ENCODE data around the gene TRIP6.
"Not testable (repeated sequence)": the region's sequence is repeated elsewhere in the genome, so short reads cannot be mapped to it uniquely, and the experiment has no call there.

TRIP6 gene

DNA sequence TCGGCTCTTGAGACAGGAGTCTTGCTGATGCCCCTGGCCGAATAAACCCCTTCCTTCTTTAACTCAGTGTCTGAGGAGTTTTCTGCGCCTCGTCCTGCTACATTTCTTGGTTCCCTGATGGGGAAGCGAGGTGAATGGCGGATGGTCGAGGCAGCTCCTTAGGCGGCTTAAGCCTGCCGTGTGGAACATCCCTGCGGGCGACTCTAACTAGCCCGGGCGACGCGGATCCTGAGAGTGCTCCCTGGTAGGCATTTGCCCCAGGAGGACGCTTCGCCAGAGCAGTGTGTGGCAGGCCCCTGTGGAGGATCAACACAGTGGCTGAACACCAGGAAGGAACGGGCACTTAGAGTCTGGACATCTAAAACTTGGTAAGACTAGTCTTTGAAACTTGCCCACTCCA, 27.8 kb upstream of the TRIP6 start:
- DNase-seq = no peak

DNA sequence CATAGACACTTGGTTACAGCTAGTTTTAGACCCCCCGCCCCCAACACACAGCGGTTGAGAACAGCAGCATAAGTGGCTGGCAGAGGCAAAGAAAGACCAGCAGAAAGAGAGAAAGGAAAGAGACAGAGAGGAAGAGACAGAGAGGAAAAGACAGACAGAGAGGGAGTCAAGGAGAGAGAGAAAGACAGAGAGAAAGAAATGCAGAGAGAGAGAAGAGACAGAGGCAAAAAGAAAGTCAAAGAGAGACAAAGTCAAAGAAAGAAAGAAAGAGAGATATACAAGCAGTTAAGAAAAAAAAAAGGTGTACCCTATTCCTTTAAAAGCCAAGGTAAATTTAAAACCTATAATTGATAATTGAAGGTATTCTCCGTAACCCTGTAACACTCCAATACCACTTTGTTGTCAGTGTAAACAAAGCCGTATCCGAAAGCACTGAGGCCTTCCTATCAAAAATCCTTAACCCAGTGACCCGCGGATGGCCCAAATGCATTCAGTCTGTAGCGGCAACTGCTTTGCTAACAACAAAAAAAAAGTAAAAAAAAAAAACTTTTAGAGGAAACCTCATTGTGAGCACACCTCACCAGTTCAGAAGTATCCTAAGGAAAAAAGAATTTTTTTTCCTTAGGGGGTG, 26.6 kb upstream of the TRIP6 start:
- no peak for DNase-seq

- DNase-seq = no peak
These were observed 19.8 kb upstream of the TRIP6 start for GRCh38 chr7:100847360-100847759.

- DNase-seq = peak; percentile 71
These were observed 14.9 kb upstream of the TRIP6 start, which contains the start of gene SLC12A9 for GRCh38 chr7:100852048-100852872. SLC12A9 (plus strand) TSS chr7:100852713; CDS start chr7:100854198, 1,485 bp downstream.

- DNase-seq = no peak
These were observed 12.9 kb upstream of the TRIP6 start for GRCh38 chr7:100854146-100854895.

GRCh38 chr7:100854899-100855298, 12.3 kb upstream of the TRIP6 start:
- not testable (repeated sequence) for DNase-seq

DNA sequence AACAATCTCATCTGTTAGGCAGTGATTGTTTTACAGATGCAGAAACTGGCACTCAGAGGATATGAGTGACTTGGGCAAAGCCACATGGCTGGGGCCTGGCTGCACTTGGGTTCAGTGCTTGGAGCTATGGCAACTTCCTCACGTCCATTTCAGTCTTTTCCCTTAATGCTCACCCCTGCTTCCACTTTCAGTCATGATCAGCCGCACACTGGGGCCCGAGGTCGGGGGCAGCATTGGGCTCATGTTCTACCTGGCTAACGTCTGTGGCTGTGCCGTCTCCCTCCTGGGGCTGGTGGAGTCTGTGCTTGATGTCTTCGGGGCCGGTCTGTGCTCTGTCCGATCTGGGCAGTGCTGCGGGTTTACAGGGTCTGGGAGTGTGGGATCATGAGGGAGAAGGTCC, 11.7 kb upstream of the TRIP6 start:
- DNase-seq = no peak

DNA sequence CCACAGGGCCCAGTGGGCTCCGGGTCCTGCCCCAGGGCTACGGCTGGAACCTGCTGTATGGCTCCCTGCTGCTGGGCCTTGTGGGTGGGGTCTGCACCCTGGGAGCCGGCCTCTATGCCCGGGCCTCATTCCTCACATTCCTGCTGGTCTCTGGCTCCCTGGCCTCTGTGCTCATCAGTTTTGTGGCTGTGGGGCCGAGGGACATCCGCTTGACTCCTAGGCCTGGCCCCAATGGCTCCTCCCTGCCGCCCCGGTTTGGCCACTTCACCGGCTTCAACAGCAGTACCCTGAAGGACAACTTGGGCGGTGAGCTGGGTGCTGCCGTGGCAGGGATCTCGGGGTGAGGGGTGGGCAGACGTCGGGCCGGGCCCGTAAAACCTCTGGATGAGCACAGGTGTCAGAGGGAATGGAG, 10.3 kb upstream of the TRIP6 start:
- no peak for DNase-seq

DNA sequence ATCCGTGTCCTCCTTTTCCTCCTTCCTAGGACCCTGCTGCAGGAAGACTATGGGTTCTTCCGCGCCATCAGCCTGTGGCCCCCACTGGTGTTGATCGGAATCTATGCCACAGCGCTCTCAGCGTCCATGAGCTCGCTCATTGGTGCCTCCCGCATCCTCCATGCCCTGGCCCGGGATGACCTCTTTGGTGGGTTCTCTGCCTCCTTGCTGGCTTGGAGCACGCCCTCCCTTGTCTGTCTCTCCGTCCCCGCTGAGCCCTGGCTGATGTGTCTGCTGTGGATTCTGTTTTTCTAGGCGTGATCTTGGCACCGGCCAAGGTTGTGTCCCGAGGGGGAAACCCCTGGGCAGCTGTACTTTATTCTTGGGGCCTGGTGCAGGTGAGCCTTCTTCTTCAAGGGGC, 7.3 kb upstream of the TRIP6 start:
- DNase-seq = no peak

DNA sequence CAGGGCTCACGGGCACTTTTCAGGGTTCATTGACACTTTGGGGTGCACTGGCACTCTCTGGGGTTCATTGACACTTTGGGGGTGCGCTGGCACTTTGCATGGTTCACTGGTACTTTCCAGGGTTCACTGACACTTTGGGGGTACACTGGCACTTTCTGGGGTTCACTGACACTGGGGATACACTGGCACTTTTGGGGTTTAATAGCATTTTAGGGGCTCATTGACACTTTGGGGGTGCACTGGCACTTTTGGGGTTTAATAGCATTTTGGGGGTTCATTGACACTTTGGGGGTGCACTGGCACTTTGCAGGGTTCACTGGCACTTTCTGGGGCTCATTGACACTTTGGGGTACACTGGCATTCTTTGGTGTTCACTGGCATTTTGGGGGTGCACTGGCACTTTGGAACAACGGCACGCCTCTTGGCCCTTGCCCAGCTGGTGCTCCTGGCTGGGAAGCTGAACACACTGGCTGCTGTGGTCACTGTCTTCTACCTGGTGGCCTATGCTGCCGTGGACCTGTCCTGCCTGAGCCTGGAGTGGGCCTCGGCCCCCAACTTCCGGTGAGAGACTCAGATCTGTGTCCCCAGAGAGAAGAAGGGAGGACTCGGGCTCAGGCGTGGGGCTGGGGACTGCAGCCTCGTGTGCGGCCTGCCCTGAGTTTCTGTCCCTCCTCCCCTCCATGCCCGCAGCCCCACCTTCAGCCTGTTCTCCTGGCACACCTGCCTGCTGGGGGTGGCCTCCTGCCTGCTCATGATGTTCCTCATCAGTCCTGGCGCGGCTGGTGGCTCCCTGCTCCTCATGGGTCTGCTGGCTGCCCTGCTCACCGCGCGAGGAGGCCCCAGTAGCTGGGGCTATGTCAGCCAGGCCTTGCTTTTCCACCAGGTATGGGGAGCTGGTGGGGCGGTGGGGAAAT, 6.2 kb upstream of the TRIP6 start:
- DNase-seq = no peak

DNA sequence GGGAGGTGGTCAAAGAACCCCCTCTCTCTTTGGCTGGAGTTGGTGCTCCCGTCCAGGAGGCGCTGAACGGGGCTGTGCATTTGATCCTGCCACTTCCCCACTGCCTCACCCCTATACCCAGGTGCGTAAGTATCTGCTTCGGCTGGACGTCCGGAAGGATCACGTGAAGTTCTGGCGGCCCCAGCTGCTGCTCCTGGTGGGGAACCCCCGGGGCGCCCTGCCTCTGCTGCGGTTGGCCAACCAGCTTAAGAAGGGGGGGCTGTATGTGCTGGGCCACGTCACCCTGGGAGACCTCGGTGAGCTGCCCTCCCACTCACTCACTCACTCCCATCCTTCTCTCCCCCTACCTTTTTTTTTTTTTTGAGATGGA, 5.6 kb upstream of the TRIP6 start:
- no peak for DNase-seq

- DNase-seq = no peak
These were observed 3.7 kb upstream of the TRIP6 start for GRCh38 chr7:100863406-100863950.

DNA sequence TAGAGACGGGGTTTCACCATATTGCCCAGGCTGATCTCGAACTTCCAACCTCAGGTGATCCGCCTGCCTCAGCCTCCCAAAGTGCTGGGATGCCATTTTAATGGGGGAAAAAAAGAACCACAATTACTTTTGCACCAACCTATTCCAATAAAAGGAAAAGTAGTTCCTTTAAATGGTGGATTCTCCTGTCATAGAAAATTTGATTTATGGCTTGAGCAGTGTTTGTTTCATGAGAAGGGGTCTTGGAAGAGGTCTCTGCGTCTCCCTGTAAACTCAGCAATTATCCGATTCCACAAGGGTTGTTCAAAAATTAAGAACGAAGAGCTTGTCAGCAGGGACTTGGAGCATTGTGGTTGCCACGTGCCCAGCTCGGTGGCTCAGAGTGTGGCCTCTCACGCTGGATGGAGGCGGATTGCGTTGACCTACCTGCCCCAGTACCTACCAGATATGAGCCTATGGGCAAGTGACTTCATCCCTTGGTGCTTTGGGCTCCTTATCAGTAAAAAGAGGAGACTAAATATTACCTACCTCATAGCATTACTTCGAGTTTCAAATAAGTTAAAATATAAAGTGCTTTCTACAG, 2.8 kb upstream of the TRIP6 start:
- no peak for DNase-seq

GRCh38 chr7:100865372-100865911, 1.7 kb upstream of the TRIP6 start:
- DNase-seq = no peak

DNA sequence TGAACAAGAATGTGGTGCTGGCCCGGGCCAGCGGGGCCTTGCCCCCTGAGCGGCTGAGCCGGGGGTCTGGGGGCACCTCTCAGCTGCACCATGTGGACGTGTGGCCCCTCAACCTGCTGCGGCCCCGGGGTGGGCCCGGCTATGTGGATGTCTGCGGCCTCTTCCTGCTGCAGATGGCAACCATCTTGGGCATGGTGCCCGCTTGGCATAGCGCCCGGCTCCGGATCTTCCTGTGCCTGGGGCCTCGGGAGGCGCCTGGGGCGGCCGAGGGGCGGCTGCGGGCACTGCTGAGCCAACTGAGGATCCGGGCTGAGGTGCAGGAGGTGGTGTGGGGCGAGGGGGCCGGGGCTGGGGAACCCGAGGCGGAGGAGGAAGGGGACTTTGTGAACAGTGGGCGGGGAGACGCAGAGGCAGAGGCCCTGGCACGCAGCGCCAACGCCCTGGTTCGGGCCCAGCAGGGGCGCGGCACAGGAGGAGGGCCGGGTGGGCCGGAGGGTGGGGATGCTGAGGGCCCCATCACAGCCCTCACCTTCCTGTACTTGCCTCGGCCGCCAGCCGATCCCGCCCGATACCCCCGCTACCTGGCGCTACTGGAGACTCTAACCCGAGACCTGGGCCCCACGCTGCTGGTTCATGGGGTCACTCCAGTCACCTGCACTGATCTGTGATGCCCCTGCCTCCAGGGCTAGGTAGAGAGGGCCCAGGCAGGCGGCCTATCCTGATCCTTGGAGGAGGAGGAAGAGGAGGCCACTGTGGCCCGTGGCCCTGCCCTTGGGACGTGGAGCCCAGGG, 1.1 kb upstream of the TRIP6 start:
- no peak for DNase-seq

DNA sequence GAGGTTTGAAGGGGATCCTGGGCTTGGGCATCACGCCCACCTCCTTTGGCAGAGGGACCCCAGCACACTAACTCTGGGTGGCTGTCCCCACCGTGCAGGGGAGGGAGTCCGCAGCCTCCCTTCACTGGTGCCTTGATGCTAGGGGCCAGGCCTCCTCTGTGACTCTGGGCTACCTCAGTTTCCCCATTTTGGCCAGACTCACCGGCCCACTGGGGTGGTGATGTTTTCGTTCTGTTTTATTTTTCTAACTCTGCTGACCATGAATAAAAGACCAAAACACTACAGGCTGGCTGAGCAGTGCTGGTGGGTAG, 503 bp upstream of the TRIP6 start:
- no peak for DNase-seq

DNA sequence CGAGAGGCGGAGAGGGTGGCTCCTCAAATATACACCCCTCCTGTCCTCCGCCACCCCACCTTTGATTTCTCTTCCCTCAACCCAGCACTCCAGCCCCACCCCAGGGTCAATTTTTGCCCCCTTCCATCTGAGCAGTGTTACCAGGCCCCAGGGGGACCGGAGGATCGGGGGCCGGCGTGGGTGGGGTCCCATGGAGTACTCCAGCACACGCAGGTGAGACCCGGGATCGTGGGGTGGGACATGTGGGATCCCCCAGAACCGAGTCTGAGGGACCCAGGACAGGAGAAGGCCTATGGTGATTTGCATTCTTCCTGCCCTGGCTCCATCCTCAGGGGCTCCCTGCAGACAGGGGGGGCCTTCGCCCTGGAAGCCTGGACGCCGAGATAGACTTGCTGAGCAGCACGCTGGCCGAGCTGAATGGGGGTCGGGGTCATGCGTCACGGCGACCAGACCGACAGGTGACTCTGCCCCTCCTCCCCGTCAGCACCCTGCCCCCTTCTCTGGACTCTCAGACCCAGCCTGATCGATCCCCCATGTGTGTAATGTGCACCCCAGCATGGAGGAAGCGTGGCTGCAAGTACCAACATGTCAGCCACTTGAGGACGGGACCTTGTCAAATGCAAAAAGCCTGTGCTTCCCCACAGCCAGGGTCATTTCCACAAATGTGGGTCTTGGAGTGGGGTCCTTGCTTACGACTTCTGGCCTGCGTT, 744 bp downstream of the TRIP6 start:
- no peak for DNase-seq

DNA sequence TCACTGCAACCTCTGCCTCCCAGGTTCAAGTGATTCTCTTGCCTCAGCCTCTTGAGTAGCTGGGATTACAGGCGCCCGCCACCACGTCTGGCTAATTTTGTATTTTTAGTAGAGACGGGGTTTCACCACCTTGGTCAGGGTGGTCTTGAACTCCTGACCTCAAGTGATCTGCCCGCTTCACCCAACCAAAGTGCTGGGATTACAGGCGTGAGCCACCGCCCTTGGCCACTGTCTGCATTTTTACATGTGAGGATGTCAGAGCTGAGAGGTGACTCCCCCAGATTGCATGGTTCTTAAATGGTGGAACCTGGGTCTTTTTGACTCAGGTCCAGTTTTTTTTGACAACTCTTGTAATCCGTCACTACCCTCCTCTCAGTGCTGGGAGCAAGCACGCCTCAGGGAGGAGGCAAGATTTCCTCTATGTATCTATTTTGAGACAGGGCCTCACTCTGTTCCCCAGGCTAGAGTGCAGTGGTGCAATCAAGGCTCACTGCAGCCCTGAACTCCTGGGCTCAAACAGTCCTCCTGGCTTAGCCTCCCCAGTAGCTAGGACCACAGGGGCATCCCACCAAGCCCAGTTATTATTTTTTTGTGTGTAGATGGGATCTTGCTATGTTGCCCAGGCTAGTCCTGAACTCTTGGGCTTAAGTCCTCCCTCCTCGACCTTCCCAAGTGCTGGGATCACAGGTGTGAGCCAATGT, 6.6 kb downstream of the TRIP6 start:
- DNase-seq = no peak

DNA sequence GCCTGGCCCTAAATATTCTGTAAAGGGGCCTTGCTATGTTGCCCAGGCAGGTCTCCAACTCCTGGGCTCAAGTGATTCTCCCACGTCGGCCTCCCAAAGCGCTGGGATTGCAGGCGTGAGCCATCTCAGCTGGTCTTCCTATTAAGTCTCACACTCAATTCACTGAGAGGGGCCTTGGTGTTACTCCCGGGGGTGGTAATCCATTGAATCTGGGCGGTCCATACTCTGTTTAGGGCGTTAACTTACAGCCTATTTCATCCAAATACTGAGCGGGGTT, 7.1 kb downstream of the TRIP6 start:
- no peak for DNase-seq

Measured in amniotic stem cell (primary cell).